HG03095 (cell line): ENCODE results near the gene ZBTB40.

Experiments used
- ATAC-seq: cut with Tn5 transposase; IDR thresholded peaks from one replicate; pipeline ENCODE4 v1.9.1; 2021; ENCODE audit warnings: moderate library complexity; ENCODE audit not compliant: unreplicated experiment

The ZBTB40 gene

GRCh38 chr1:22420455-22421053, 31.1 kb upstream of the ZBTB40 start:
- no peak for ATAC-seq

- ATAC-seq, result no peak
Observed at GRCh38 chr1:22426781-22427180, 24.9 kb upstream of the ZBTB40 start.

DNA sequence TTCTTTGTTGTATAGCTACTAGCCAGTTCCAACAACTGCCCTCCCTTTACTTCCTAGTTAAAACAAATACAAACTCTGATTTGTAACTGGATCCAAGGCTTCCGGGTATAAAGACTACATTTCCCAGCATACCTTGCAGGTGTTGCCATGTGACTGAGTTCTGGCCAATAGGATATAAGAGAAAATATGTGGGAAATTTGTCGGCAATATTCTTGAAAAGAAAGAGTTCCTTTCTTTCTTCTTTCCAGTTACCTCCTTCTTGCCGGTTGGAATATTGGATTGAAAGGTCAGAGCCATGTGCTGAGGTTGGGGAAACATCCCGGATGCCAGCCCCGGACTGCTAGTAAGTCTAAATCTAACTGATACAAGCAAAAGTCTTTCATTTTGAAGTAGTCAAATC, 23.0 kb upstream of the ZBTB40 start:
- no peak for ATAC-seq

DNA sequence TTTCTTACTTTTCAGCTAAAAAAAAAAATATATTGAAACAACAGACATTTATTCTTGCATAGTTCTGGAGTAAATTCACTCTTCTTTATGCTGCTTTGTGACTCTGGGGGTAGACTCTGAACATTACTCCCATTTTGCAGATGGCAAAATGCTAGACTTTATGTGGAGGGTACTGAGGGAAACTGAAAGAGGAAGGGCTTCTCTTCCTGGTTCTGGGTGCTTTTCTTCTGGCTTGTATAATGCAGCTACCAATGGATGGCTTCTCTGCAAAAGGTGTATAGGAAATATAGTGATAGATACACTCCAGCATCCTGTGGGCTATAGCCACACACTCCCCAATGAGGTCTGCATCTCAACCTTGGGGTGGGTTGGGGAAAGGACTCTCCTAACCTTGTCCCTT, 19.7 kb upstream of the ZBTB40 start:
- ATAC-seq, result no peak

- no peak for ATAC-seq
Observed at GRCh38 chr1:22434717-22435116, 16.9 kb upstream of the ZBTB40 start.

- ATAC-seq, result no peak
Observed at GRCh38 chr1:22436948-22437347, 14.7 kb upstream of the ZBTB40 start.

DNA sequence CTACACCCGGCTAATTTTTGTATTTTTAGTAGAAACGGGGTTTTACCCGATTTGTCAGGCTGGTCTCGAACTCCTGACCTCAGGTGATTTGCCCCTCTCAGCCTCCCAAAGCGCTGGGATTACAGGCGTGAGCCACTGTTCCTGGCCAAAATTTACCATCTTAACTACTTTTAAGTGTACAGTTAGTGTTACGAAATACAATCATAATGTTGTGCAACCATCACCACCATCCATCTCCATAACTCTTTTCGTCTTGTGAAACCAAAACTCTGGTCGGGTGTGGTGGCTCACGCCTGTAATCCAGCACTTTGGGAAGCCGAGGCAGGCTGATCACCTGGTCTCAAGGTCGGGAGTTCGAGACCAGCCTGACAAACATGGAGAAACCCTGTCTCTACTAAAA, 14.1 kb upstream of the ZBTB40 start:
- ATAC-seq, result no peak

DNA sequence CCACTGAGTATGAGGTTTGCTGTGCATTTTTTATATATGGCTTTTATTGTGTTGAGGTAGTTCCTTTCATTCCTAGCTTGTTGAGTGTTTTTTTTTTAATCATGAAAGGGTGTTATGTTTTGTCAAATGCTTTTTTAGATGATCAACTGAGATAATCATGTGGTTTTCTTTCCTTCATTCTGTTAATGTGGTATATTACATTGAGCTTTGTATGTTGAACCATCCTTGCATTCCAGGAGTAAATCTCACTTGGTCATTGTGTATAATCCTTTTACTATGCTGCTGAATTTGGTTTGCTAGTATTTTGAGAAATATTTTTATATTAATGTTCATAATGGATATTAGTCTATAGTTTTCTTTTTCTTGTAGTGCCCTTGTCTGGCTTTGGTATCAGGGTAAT, 11.1 kb upstream of the ZBTB40 start:
- no peak for ATAC-seq

- no peak for ATAC-seq
Observed at GRCh38 chr1:22442212-22442894, 9.3 kb upstream of the ZBTB40 start.

- ATAC-seq, result no peak
Observed at GRCh38 chr1:22443332-22443731, 8.3 kb upstream of the ZBTB40 start.

GRCh38 chr1:22444856-22445255, 6.8 kb upstream of the ZBTB40 start:
- no peak for ATAC-seq

DNA sequence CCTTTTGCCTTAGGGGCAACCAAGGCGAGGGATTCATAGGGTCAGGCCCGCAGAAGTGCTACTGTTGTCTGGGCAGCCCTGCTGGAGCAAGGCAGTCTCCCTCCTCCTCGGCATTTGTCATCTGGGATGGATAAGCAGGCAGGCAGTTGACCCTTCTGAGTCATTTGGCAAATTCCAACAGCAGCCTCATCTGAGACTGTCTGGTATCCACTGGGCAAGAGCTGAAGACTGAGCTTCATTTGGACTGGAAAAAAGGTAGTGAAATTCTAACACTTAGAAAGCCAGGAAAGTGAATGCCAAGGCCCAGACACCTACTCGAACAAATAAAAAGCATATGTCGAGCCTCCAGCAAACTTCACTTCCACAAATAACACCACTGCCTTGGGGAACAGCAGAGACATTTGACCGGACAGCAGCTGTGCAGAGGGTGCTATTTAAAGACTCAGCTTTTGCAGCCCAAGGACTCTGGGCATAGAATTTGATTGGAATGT, 4.0 kb upstream of the ZBTB40 start:
- ATAC-seq, result no peak

DNA sequence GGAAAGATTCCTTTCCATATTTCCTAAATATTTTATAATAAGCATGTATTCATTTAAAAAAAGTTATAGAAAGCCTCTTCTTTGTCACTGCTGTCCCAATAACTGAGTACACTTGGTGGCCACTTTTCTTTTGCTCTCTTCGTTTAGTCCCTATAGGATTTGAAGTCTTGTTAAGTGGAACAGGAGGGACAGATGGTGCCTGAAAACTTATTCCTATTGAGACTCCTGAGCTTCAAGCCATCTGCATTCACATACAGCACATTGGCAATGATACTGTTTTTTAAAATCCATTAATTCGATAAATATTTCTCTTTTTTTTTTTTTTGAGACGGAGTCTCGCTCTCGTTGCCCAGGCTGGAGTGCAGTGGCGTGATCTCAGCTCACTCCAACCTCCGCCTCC, 2.0 kb upstream of the ZBTB40 start:
- no peak for ATAC-seq

- no peak for ATAC-seq
Observed at GRCh38 chr1:22450351-22451021, 1.2 kb upstream of the ZBTB40 start.

DNA sequence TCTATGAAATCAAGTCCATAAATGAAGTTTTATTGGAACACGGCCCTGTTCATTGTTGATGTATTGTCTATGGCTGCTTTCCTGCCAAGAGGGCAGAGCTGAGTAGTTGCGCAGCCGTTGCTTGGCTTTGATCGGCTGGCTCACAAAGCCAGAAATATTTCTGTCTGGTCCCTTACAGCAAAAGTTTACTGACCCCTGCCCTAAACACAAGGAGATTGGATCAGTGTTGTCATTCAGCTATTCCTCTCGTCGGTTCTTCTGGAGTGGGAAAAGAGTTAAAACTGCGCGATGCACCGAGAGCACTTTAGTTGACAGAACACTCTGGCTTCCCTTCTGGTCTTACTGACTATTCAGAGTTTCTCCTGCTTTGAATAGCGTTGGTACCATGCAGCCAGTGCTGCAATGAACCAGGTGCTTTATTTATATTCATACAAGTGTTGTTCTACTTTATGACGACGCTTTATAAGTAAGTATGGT, 868 bp downstream of the ZBTB40 start:
- peak; percentile 18 for ATAC-seq

GRCh38 chr1:22453181-22453580, 1.5 kb downstream of the ZBTB40 start:
- ATAC-seq, result no peak

- ATAC-seq, result no peak
Observed at GRCh38 chr1:22454476-22455056, 2.9 kb downstream of the ZBTB40 start.

GRCh38 chr1:22457345-22457744, 5.7 kb downstream of the ZBTB40 start:
- no peak for ATAC-seq

GRCh38 chr1:22457836-22458235, 6.2 kb downstream of the ZBTB40 start:
- no peak for ATAC-seq

DNA sequence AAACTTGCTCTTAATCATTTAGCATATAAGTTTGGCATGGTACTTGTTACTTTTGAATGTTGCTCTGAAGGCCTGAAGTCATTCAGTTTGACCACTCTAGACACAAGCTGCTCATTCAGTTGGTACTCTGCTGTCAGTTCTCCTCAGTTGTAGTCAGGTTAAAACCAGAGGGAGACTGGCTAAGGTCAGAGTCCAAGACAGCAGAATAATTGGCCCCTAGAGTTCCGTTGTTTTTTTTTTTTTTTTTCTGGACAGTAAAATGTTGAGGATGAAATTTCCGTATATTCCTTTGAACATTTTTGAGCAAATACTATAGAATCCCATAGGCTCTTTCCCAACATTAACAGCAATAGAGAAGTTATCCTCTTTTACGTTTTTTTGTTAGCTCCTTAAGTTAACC, 9.4 kb downstream of the ZBTB40 start:
- ATAC-seq, result no peak

- no peak for ATAC-seq
Observed at GRCh38 chr1:22461678-22462527, 10.3 kb downstream of the ZBTB40 start.
